Ishikawa (cell line): Measurements from ENCODE around the gene BRCC3.

Source experiments
- EP300 ChIP-seq: IDR thresholded peaks from 2 replicates; pipeline ENCODE4 v1.6.1; 2012; ENCODE audit warnings: borderline replicate concordance
- MAX ChIP-seq: IDR thresholded peaks from 2 replicates; pipeline ENCODE4 v1.6.1; 2012
- NFIC ChIP-seq: IDR thresholded peaks from 2 replicates; pipeline ENCODE4 v1.6.1; 2012
- RAD21 ChIP-seq: IDR thresholded peaks from 2 replicates; pipeline ENCODE4 v1.6.1; 2012; ENCODE audit warnings: low read depth
- TEAD4 ChIP-seq: IDR thresholded peaks from 2 replicates; pipeline ENCODE4 v1.6.1; 2012
- TF ChIP-seq, protein P1 (sequence below): IDR thresholded peaks from 2 replicates; pipeline ENCODE4 v1.6.1; 2012; ENCODE audit warnings: low read depth, mild to moderate bottlenecking
- TF ChIP-seq, protein P2 (sequence below): IDR thresholded peaks from 2 replicates; pipeline ENCODE4 v1.6.1; 2012

GRCh38 chrX:155112171-155112570 is 40.9 kb downstream of the BRCC3 start:
- TF ChIP-seq EP300 (no peak), MAX (no peak), NFIC (no peak), TEAD4 (no peak), RAD21 (no peak)
- TF ChIP-seq, protein P1, sequence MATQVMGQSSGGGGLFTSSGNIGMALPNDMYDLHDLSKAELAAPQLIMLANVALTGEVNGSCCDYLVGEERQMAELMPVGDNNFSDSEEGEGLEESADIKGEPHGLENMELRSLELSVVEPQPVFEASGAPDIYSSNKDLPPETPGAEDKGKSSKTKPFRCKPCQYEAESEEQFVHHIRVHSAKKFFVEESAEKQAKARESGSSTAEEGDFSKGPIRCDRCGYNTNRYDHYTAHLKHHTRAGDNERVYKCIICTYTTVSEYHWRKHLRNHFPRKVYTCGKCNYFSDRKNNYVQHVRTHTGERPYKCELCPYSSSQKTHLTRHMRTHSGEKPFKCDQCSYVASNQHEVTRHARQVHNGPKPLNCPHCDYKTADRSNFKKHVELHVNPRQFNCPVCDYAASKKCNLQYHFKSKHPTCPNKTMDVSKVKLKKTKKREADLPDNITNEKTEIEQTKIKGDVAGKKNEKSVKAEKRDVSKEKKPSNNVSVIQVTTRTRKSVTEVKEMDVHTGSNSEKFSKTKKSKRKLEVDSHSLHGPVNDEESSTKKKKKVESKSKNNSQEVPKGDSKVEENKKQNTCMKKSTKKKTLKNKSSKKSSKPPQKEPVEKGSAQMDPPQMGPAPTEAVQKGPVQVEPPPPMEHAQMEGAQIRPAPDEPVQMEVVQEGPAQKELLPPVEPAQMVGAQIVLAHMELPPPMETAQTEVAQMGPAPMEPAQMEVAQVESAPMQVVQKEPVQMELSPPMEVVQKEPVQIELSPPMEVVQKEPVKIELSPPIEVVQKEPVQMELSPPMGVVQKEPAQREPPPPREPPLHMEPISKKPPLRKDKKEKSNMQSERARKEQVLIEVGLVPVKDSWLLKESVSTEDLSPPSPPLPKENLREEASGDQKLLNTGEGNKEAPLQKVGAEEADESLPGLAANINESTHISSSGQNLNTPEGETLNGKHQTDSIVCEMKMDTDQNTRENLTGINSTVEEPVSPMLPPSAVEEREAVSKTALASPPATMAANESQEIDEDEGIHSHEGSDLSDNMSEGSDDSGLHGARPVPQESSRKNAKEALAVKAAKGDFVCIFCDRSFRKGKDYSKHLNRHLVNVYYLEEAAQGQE: no peak
- TF ChIP-seq, protein P2, sequence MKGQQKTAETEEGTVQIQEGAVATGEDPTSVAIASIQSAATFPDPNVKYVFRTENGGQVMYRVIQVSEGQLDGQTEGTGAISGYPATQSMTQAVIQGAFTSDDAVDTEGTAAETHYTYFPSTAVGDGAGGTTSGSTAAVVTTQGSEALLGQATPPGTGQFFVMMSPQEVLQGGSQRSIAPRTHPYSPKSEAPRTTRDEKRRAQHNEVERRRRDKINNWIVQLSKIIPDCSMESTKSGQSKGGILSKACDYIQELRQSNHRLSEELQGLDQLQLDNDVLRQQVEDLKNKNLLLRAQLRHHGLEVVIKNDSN: no peak
